ENCODE results near the gene RABL2A.
A peak's percentile ranks its signal among the peaks of the same experiment; 100 is the strongest.
"Not testable (repeated sequence)": the region's sequence is repeated elsewhere in the genome, so short reads cannot be mapped to it uniquely, and the experiment has no call there.

RABL2A gene

DNA sequence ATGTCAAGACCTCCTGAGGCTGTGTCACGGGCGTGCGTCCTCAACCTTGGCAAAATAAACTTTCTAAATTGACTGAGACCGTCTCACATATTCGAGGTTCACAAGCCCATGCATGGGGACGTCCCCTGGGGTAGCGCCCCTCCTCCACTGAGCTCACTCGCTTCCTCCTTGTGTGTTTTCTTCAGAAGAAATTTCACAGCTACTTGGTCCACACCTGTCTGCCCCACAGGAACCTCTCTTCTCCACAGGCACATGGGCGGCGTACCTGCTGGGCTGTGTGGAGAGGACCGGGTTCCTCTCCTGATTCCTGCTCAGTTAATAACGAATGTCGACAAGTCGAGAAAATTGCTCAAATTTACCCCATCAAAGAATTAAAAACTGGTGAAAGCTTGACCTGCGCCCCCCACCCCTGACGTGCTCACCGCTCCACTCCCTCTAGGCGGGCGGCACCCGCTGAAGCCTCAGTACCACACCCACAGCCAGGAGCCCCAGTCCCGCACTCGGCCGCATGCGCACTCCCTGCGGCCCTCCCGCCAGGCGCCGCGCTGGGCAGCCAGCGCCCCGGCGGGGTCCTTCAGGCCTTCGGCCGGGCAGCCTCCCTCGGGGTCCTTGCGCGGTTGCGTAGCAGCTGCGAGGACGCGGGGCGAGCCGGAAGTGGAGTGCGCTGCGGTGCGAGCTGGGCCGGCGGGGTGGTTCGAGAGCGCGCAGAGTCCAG lies at the start of gene RABL2A:
RABL2A (plus strand) TSS at position 651 of the 715 bp plus-strand sequence. CDS start 1,341 bp downstream, outside the sequence.
- DNase-seq (ENCODE audit: low read depth) = peak; percentile 20
- H3K4me3 ChIP-seq (ENCODE audit: low read length) = peak within 1 kb of the TSS; percentile 57

DNA sequence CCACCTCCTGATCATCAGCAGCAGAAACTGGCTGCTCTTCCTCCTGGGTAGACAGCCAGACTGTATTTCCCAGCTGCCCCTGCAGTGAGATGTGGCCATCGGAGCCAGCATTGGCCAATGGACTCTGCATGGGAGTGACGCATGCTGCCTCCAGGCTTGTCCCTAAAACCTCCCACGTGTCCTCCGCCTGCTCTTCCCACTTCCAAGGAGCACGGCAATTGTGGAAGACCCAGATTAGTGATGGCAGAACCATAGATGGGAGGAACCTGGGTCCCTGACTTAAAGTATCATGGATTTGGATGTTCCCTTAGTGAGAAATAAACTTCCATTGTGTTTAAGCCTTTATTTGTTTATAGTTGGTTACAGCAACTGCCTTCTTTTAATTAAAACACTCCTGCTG lies 48.6 kb upstream of the RABL2A start:
- H3K4me3 ChIP-seq (ENCODE audit: low read length); DNase-seq (ENCODE audit: low read depth): not testable (repeated sequence)

DNA sequence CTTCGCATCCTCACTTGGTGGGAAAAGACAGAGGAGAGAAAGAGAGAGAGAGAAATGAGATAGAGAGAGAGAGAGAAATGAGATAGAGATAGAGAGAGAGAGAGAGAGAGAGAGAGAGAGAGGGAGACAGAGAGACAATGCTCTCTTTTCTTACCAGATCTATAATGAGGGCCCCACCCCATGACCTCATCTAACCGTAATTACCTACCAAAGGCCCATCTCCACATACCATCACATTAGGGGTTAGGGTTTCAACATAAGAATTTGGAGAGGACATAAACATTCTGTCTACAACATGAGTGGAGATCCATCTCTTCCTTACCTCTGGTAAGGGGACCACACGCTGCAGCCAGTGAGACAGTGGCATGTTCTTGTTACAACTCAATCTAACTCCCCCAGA lies 44.6 kb upstream of the RABL2A start:
- not testable (repeated sequence) for H3K4me3 ChIP-seq (ENCODE audit: low read length); DNase-seq (ENCODE audit: low read depth)

DNA sequence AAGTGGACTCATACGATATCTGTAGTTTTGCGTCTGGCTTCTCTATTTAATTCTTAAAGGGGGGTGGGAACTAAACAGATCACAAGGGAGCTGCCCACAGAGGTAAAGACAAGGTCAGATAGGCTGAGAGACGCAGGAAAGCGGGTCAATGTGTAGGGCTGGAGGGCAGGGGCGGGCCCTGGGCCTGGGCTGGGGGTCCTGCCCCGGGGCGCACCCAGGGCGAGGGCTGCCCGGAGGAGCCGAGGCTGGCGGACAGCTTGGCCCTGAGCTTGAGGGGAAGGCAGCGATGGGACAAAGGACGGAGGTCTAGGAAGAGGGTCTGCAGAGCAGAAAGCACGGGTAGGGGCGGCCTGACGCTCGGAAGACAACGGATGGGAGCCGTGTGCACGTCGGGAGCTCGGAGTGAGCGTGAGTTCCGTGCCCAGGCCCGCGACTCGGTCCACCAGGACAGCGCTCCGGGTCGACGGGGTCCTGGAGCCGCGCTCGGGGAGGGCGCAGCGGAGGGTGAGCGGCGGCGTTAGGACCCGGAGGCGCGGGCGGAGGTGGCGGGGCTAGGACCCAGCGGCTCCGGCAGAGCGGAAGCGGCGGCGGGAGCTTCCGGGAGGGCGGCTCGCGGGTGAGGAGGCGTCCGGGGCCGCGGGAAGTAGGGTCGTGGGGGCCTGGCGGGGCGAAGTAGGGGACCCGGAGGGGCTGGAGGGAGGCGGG lies 43.4 kb upstream of the RABL2A start:
- peak overlapping the region; percentile 57 for H3K4me3 ChIP-seq (ENCODE audit: low read length)
- DNase-seq (ENCODE audit: low read depth) = not testable (repeated sequence)

DNA sequence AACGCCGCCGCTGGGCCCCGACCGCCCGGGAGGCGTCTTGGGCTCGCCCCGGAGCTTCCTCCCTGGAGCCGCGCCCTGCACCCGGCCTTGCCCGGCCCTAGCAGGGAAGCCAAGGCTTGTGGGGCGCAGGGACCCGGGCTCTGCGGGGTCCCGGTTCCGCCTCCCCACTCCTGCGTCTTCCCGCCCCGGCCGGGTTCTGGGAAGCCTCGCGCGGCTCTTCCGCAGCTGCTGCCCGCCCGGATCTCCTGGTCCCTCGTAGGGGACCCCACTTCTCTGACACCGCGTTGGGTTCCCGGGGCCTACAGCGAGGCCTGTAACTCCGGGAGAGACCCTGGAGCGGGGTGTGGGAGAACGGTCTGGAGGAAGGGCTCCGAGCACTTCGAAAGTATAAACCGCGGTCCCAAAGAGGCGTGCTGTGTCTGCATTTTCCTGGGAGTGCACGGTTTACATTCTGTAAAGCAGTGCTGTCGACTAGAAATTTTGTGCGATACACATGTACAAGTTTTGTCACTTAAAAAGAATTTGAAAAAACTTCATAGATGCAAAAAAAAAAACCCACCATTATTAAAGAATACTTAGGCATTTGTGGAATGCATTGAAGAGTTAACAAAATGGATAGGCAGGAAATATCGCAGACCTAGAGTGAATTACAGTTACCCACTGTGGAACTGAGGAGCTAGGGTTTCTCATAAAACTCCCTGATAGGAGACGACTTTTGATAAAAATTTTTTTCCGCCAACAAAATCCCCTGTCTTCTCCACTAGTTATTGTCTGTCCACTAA lies 42.6 kb upstream of the RABL2A start:
- H3K4me3 ChIP-seq (ENCODE audit: low read length) = peak overlapping the region; percentile 56
- DNase-seq (ENCODE audit: low read depth) = not testable (repeated sequence)

DNA sequence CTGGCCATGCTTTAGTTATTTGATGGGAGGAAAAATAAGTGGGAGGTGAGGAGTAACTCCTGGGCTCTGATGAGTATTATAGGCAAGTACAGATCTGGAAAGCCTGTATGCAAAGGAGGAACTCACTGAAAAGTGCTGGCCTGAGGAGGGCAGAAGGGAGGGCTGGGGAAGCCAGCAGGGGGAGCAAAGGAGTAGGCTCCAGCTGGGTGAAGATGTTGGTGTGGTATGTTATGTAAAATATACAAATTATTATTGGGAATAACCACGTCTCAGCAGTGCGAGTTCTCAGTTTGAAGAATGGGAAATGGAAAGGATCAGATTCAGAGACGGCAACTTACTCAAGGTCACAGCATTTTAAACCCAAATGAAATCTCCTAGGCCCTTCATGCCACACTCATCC lies 39.9 kb upstream of the RABL2A start:
- TF ChIP-seq, protein P1, sequence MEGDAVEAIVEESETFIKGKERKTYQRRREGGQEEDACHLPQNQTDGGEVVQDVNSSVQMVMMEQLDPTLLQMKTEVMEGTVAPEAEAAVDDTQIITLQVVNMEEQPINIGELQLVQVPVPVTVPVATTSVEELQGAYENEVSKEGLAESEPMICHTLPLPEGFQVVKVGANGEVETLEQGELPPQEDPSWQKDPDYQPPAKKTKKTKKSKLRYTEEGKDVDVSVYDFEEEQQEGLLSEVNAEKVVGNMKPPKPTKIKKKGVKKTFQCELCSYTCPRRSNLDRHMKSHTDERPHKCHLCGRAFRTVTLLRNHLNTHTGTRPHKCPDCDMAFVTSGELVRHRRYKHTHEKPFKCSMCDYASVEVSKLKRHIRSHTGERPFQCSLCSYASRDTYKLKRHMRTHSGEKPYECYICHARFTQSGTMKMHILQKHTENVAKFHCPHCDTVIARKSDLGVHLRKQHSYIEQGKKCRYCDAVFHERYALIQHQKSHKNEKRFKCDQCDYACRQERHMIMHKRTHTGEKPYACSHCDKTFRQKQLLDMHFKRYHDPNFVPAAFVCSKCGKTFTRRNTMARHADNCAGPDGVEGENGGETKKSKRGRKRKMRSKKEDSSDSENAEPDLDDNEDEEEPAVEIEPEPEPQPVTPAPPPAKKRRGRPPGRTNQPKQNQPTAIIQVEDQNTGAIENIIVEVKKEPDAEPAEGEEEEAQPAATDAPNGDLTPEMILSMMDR (conservative IDR thresholded peaks at IDR 0.05; ENCODE audit: low read depth, low read length) = peak; percentile 57
- H3K4me3 ChIP-seq (ENCODE audit: low read length); DNase-seq (ENCODE audit: low read depth): not testable (repeated sequence)

DNA sequence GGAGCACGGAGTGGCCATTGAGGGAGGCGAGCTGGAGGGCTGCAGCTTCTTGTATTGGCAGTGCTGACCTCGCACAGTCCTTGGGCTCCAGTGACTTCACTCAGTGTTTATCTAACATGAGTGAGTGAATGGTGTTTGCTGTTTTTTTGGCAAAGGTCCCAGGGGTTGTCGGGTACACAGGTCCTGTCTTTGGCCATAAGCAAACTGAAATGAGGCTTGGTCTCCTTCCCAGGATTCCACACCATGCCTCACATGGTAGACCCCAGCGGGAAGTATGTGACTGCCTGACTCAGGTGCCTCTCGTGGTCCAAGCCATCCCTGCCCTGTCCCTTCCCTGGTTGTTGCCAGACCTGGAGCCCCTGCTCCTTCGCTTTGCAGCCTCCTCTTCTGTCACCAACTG lies 37.5 kb upstream of the RABL2A start:
- H3K4me3 ChIP-seq (ENCODE audit: low read length); DNase-seq (ENCODE audit: low read depth): not testable (repeated sequence)

DNA sequence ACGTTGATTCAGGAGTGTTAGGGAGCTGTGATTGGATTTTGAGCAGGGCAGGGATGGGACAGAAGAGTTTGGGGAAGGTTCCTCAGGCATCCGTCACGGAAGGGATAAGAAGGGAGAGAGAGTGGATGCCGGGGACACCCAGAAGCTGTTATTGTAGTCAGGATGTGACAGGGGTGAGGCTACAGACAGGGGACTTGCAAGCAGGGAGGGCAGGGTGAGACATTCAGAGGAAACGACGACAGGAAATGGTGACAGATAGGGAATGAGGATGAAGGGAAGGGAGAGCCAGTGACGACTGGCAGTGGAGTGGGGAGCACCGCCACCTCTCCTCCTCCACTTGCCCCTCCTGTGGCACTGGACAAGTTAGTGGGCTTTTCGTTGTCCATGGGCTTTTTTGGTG lies 35.1 kb upstream of the RABL2A start:
- H3K4me3 ChIP-seq (ENCODE audit: low read length); DNase-seq (ENCODE audit: low read depth): not testable (repeated sequence)

DNA sequence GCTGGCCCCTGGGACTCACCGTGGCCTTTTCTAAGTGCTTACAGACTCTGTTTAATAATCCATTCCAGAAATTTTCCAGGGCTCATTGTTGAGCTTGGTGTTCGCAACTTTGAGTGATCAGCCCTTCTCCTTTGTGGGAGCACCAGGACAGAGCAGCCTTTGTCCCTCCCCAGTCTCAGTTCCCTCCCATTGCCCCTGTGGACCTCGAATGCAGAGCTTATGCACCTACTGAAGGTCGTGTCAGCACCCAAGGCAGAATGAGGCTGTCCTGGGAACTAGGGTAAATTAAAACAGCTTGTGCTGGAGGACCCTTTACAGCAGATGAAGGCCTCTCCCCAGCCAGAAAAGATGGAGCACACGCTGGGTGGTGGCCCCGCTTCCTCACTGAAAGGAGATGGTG lies 33.8 kb upstream of the RABL2A start:
- DNase-seq (ENCODE audit: low read depth); H3K4me3 ChIP-seq (ENCODE audit: low read length): not testable (repeated sequence)

DNA sequence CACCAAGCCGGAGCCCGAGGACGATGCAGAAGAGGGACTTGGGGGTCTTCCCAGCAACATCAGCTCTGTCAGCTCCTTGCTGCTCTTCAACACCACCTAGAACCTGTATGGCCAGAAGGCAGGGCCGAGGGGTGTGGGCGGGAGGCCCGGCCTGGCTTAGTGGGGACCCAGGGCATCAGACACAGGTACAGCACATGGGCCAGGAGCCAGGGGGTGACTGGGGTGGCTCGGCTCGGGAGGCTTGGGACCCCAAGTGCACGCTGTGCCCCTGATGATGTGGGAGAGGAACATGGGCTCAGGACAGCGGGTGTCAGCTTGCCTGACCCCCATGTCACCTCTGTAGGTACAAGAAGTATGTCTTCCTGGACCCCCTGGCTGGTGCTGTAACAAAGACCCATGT lies 31.3 kb upstream of the RABL2A start:
- DNase-seq (ENCODE audit: low read depth); H3K4me3 ChIP-seq (ENCODE audit: low read length): not testable (repeated sequence)

DNA sequence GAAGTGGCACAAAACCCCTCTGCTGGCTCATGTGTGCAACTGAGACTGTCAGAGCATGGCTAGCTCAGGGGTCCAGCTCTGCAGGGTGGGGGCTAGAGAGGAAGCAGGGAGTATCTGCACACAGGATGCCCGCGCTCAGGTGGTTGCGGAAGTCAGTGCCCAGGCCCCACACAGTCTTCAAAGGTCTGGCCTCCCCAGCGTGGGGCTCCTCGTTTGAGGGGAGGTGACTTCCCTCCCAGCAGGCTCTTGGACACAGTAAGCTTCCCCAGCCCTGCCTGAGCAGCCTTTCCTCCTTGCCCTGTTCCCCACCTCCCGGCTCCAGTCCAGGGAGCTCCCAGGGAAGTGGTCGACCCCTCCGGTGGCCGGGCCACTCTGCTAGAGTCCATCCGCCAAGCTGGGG lies 29.9 kb upstream of the RABL2A start:
- H3K4me3 ChIP-seq (ENCODE audit: low read length); DNase-seq (ENCODE audit: low read depth): not testable (repeated sequence)

DNA sequence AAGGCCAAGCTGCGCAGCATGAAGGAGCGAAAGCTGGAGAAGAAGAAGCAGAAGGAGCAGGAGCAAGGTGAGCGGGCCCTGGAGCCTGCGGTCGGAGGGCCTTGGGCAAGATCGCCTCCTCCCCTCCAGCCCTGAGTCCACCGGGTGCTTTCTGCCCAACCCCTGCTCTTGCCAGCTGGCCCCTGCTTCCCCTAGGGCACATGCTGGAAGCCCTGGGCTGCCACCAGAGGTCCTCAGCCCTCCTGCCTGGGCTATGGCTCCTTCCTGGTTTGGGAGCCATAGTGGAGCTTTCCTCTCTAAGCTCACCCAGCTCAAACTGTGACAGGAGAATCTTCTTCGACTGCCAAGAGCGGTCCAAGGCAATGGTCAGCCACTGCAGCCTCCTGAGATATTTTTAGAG lies 29.5 kb upstream of the RABL2A start:
- DNase-seq (ENCODE audit: low read depth) = not testable (repeated sequence)

DNA sequence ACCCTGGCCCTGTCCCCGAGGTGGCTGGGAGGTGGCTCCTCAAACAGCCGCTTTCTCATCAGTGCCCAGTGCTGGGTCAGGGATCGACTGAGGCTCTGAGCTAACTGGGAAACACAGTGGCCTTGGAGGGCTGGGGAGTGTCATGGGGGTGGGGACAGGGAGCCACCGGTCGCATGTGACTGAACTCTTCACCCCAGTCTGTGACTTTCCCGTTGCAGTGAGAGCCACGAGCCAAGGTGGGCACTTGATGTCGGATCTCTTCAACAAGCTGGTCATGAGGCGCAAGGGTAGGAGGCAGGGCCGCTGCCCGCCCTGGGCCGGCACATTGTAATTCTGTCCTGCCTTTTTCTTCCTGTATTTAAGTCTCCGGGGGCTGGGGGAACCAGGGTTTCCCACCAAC lies 28.9 kb upstream of the RABL2A start:
- not testable (repeated sequence) for H3K4me3 ChIP-seq (ENCODE audit: low read length); DNase-seq (ENCODE audit: low read depth)

More for the DNA sequence above, 29.5 kb upstream of the RABL2A start:
- not testable (repeated sequence) for H3K4me3 ChIP-seq (ENCODE audit: low read length)

DNA sequence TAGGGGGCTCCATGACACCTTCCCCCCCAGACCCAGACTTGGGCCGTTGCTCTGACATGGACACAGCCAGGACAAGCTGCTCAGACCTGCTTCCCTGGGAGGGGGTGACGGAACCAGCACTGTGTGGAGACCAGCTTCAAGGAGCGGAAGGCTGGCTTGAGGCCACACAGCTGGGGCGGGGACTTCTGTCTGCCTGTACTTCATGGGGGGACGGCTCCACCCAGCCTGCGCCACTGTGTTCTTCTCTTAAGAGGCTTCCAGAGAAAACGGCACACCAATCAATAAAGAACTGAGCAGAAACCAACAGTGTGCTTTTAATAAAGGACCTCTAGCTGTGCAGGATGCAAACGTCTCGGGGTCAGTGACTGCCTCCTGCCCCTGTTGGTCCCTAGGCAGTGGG lies 28.3 kb upstream of the RABL2A start:
- DNase-seq (ENCODE audit: low read depth); H3K4me3 ChIP-seq (ENCODE audit: low read length): not testable (repeated sequence)

DNA sequence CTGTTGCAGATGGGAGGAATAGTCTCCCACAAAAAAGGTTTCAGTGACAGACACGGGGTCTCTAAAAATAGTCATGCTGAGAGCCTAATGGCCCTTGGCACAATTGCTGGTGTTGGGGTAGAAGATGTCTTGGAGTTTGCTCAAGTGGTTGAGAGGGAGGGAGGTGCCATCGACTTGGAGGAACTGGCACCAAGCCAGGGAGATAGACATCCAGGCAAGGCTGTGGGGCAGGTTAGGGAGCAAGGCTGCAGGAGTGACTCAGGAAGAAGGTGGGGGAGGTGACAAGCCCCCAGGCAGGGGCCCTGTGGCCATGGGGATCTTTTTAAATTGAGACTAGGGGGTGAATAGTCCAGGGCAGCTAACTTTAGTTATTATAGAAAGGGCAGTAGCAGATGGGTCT lies 27.9 kb upstream of the RABL2A start:
- H3K4me3 ChIP-seq (ENCODE audit: low read length); DNase-seq (ENCODE audit: low read depth): not testable (repeated sequence)

Data from retinal pigment epithelial cell (primary cell).